Amniotic epithelial cell (primary cell): ENCODE measurements around the gene CSNK1G3.
"Not testable (repeated sequence)": the region's sequence is repeated elsewhere in the genome, so short reads cannot be mapped to it uniquely, and the experiment has no call there.

Experiments used
- DNase-seq: peaks from one replicate; pipeline ENCODE4 v3.0.0-alpha.2; 2010; ENCODE audit warnings: low read depth

Gene CSNK1G3

DNA sequence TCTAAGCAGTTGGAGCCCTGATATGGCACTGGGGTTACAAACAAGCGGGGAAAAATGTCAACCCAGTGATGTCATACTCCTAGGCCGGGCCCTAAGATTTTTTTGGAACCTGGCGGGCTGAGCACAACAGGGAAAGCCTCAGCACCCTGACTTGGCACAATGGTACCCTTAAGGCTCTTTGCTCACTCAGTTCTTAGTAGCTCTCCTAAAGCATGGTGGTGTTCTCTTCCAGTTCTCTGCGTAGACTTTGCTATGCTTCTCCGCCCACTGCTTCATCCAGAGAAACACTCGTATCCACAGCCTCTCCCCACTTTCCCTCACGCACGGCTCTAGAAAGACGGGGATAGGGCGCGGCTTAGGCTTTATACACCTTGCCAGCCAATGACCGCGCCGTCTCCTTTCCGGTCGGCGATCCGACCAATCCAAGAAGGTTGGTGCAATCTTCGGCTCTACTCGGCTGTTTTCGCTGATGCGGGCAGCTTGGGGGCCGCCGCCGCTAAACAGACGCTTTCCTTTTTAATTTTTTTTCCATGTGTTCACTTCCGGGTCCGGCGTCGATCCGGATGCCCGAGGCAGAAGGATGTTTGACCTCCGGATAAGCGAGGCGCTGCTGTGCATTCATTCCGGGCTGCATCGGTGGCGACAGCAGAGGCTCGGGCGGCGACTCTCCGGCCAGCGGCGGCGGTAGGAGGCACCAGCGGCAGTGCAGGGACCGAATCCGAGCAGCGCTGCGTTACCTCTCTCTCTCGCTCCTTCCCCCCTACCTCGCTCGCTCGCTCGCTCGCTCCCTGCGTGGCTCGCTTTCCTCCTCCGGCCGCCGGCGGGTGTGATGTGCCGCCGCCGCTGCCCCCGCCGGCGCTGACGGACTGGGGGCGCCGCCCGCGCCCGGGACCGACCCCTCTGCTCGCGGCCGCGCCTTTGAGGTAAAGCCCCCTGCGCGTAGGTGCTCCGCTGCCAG is at the start of gene CSNK1G3:
Gene CSNK1G3, plus strand, starts transcription at position 530 of the 958 bp plus-strand sequence. CDS start 33,487 bp downstream, outside the sequence.
- peak; percentile 97 for DNase-seq

DNA sequence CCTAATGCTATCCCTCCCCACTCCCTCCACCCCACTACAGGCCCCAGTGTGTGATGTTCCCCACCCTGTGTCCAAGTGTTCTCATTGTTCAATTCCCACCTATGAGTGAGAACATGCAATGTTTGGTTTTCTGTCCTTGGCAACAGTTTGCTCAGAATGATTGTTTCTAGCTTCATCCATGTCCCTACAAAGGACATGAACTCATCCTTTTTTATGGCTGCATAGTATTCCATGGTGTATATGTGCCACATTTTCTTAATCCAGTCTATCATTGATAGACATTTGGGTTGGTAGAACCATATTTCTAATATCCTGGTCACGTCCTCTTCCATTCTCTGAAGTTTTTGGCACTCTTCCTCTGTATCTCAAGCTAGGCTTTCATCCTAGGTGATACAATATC is 45.1 kb upstream of the CSNK1G3 start:
- DNase-seq = not testable (repeated sequence)

GRCh38 chr5:123471385-123471784 is 40.6 kb upstream of the CSNK1G3 start:
- DNase-seq = no peak

DNA sequence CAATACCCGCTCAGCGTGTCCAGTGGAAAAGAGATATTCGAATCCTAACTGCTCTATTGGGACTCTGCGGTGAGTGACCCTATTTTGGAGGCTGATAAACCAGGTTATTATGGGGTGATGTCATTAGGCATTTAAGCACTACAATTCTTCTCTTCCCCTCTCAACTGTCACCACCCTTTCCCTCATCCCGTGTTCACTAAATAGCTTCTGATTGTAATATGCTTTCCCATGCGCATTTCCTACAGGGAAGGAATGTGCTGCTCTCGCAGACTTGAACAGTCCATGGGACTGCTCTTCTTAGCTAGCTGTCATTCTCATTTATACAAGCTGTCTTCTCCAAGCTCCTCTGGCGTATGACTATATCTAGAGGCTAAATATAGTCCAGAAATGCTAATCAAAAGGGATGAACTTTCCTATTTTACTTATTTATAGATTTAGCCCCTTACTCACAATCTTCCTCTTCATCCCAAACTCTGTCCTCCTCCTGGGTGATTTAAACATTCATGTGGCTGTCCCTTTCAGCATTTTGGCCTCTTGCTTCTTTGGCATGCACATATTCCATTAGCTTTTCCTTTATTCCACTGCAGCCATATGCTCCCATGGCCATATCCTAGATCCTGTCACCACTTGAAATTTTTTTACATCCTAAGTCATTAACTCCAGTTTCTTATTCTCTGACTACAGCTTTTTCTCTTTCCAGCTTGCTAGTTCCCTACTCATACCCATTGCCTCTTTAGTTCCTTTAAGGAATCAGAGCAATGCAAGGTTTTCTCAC is 39.6 kb upstream of the CSNK1G3 start:
- no peak for DNase-seq

DNA sequence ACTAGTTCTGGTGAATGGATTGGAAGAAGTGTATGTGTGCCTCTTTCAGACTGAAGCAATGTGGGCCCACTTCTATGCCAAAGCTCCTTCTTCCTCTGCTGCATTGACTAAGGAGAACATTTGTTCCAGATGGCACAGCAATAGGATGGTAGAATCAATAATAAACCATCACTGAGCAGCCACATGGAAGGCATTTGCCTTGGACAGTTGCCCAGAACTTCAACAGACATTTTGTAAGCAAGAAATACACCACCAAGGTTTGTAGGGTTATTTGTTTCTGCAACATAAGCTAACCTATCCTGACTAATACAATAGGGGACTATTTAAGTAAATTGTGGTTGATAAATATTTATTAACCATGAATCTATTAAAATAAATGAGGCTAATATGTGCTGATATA is 37.7 kb upstream of the CSNK1G3 start:
- DNase-seq = no peak

DNA sequence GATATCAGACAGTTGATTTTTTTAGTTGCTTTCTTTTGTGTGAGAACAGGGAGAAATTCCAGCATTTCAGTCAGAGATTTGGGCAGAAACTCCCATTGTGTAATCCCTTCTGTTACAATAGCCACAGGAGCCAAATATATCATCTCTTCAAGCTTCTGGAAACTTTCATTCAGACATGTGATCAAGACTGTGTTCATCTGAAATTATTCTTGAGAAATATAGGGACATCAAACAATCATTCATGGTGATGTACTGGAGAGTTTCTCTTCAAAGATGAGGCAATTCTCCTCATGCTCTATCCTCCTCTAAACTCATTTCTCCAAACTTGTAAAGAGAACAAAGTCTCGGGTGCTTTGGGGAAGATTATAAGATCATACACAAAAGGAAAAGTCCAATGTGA is 35.2 kb upstream of the CSNK1G3 start:
- peak; percentile 35 for DNase-seq

GRCh38 chr5:123478546-123478945 is 33.4 kb upstream of the CSNK1G3 start:
- DNase-seq = no peak

GRCh38 chr5:123482258-123482657 is 29.7 kb upstream of the CSNK1G3 start:
- DNase-seq = no peak

GRCh38 chr5:123483446-123484077 is 28.4 kb upstream of the CSNK1G3 start:
- no peak for DNase-seq

DNA sequence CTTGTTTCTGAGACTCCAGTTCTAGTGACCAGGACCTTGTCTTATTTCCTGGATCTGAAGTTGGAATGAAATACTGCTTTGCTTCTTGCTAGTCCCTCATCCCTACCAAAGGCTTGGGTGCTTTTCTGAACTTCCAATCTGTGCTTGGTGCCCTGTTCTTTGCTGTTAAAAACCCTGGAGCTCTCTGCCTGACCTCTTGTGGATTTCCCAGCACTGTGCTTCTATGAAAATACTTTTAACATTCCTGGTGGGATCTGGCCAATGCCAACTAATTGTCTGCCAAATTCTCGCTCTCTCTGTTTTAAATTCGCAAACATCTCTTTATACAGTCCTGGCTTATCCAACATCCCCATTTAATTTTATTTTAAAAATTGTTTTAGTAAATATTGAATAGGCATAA is 26.7 kb upstream of the CSNK1G3 start:
- DNase-seq = no peak

DNA sequence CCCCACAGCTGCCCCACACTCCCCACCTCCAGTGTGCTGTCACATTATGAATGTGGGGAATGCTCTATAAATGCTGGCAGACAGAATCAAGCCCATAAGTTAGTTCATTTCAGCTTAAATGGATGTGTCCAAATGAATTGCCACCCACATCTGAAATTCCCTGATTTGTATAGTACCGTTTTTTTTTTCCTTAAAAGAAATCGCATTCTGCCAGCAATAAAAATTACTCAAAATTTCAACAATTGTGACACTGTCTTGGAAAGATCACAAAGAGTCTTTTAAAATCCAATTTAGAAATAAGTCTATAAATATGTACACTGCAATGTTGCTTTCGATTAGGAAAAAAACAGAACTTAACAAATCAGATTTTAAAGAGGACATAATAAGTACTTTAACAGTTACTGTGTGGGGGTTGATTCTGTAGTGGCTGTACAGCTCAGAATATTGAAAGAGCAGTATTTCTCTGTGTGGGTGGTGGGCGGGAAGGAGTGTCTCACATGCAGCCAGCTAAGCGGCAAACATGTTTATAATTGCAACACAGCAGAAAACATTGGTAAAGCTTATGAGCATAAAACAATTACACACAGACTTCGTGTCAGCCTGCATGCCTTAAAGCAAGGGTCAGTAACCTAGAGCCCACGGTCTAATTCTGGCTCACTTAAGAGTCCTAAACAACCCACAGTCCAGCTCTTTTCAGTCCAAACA is 24.9 kb upstream of the CSNK1G3 start:
- DNase-seq = peak; percentile 60

DNA sequence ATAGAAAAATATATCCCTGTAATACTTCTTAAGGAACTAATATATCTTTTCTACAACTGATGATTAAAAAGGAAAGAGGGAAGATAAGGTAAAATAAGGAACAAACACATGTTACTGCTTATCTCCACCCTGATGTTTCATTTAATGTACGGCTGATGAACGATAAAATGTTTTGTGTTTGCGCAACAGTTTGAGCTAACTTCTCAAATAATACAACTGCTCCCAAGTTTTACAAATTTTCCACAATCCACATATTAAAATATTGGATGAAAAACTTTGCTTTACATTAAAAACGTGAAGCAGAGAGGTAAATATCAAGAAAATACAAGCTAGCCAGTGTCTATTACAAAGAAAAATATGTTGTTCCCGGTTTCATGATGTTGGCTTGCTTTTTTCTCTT is 21.0 kb upstream of the CSNK1G3 start:
- DNase-seq = no peak

- DNase-seq = not testable (repeated sequence)
Measured at GRCh38 chr5:123495211-123495610, 16.8 kb upstream of the CSNK1G3 start.

DNA sequence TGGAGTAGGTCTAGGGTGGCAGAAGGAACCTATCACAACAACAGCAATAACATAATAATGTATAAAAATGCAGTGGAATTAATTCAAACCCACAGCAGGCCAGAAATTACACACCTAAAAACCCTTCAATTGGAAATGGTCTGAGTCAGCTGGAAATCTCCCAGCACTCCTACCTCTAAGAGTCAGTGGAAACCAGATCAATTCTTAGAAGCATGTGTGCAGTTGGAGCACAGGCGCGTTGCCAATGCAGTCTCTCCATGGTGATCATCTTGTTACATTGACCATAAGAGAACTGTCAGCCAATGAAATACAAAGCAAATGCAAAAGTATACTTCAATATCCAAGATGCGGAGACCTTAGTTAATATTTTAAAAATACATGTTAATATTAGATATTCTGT is 15.1 kb upstream of the CSNK1G3 start:
- DNase-seq = no peak

- DNase-seq = peak; percentile 12
Measured at GRCh38 chr5:123500471-123500870, 11.5 kb upstream of the CSNK1G3 start.

- DNase-seq = no peak
Measured at GRCh38 chr5:123502120-123502519, 9.9 kb upstream of the CSNK1G3 start.

DNA sequence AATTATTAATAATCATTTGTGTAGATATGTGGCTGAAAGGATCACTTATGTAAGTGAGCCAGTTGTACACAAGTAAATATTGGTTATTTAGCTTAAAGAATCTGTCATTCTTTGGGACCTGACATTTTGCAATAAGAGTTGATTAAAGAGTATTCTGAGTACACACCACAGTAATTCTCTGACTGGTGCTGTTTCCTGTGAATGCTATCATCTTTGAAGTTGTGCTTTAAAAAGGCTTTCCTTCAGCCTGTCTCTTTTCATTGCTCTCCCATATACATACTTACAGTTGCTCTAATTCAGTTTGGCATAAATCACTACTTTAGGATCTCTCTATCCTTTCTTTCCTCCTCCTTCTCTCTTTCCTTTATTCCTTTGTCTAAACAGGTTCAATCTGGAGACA is 8.7 kb upstream of the CSNK1G3 start:
- no peak for DNase-seq

- no peak for DNase-seq
Measured at GRCh38 chr5:123505633-123506032, 6.3 kb upstream of the CSNK1G3 start.

DNA sequence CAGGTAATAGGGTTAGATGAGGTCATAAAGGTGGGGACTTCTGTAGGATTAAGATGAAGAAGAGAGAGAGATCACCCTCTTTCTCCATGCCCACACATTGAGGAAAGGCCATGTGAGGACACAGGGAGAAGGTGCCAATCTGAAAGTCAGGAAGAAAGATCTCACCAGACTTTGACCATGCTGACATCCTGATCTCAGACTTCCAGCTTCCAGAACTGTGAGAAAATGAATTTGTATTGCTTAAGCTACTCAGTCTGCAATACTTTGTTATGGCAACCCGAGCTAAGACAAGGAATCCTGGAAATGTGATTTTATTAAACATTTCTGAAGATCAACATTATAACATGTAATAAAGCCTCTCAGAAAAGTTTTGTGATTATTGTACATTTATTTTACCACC is 3.5 kb upstream of the CSNK1G3 start:
- DNase-seq = no peak

DNA sequence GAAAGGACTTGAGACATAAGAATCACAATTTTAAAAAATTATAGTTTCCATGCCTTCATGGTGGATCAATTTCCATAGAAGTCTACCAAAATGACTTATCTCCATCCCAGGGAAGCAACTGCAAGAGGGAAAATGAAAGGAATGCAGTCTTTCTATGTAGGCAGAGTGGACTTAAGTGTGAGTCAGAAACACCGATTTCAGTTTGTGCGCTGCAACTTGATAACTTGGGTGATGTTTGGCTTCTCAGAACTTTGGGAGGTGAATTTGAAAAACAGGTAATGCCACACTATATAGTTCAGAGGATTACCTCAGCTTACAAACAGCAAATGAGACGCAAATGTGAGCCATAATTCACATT is 708 bp upstream of the CSNK1G3 start:
- DNase-seq = peak; percentile 77

GRCh38 chr5:123512611-123513461 is 859 bp downstream of the CSNK1G3 start:
- peak; percentile 64 for DNase-seq
